Erythroblast (primary cell): Measurements from ENCODE around the gene PRTFDC1.

ENCODE experiments used
- GATA1 ChIP-seq: IDR thresholded peaks from 2 replicates; pipeline ENCODE4 v1.6.1; 2011; ENCODE audit warnings: low read depth, mild to moderate bottlenecking, control low read depth, low read length, moderate library complexity
- POLR2A ChIP-seq: IDR thresholded peaks from 2 replicates; pipeline ENCODE4 v1.6.1; 2011; ENCODE audit warnings: mild to moderate bottlenecking, low read length

DNA sequence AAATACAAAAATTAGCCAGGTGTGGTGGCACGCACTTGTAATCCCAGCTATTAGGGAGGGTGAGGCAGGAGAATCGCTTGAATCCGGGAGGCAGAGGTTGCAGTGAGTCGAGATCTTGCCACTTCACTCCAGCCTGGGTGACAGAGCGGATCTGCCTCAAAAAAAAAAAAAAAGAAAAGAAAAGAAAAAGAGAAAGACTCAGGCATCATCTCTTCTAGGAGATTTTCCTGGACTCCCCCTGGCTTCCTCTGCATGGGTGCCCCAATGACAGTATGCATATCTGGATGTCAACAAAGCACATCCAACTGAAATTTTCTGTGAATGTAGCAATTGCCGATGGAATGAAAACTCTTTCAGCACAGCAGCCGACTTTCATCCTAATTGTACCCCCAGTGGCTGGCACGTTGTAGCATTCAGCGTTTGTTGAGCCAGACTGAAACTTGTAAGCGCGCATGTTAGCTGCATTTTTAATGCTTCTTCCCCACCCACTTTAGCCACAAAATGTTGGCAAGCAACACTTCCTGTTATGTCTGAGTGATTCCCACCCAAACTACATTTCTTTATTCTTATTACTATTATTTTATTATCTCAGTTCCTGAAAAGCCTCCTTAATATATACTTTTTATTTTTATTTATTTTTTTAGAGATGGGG is 70.2 kb downstream of the PRTFDC1 start:
- no peak for TF ChIP-seq POLR2A
- TF ChIP-seq GATA1 = no peak
